Loucy (cell line): Measurements from ENCODE around the gene AGXT.

ENCODE experiments used
- H2AFZ ChIP-seq: fragments of 200-600 bp; sonication (generic); 2 replicates; pipeline ENCODE4 v1.6.0; 2016; ENCODE audit warnings: antibody characterized with exemption, mild to moderate bottlenecking, low read length, moderate library complexity
- H3F3A ChIP-seq: fragments of 200-600 bp; 2 replicates; pipeline ENCODE4 v1.6.0; 2016; ENCODE audit warnings: antibody characterized with exemption, low read depth, mild to moderate bottlenecking
- H3K27me3 ChIP-seq: fragments of 200-600 bp; sonication (generic); 2 replicates; pipeline ENCODE4 v1.6.1; 2014; ENCODE audit warnings: low read length, mild to moderate bottlenecking; ENCODE audit not compliant: insufficient read depth, poor library complexity, severe bottlenecking
- H3K36me3 ChIP-seq: fragments of 200-600 bp; sonication (generic); 2 replicates; pipeline ENCODE4 v1.6.1; 2016; ENCODE audit warnings: low read length; ENCODE audit not compliant: insufficient read depth
- H3K4me1 ChIP-seq: fragments of 200-600 bp; sonication (generic); 2 replicates; pipeline ENCODE4 v1.5.1; 2014; ENCODE audit warnings: low read length, mild to moderate bottlenecking; ENCODE audit not compliant: insufficient read depth, poor library complexity, severe bottlenecking
- H3K4me2 ChIP-seq: fragments of 200-600 bp; sonication (generic); 2 replicates; pipeline ENCODE4 v1.6.0; 2014; ENCODE audit warnings: antibody characterized with exemption, low read length, low read depth, mild to moderate bottlenecking; ENCODE audit not compliant: poor library complexity, severe bottlenecking
- H3K4me3 ChIP-seq: fragments of 200-600 bp; sonication (generic); 2 replicates; pipeline ENCODE4 v1.5.1; 2014; ENCODE audit warnings: low read length, mild to moderate bottlenecking, mixed read lengths; ENCODE audit not compliant: poor library complexity, severe bottlenecking
- H3K79me2 ChIP-seq: fragments of 200-600 bp; sonication (generic); 2 replicates; pipeline ENCODE4 v1.6.1; 2014; ENCODE audit warnings: low read length; ENCODE audit not compliant: insufficient read depth
- H3K9ac ChIP-seq: fragments of 200-600 bp; sonication (generic); 2 replicates; pipeline ENCODE4 v1.6.0; 2014; ENCODE audit warnings: mild to moderate bottlenecking, low read depth, low read length, moderate library complexity; ENCODE audit not compliant: poor library complexity, severe bottlenecking
- H3K9me2 ChIP-seq: fragments of 200-600 bp; sonication (generic); replicated peaks from 2 replicates; pipeline ENCODE4 v1.6.1; 2016; ENCODE audit warnings: low read depth, low read length, mixed read lengths
- H3K9me3 ChIP-seq: fragments of 200-600 bp; sonication (generic); 2 replicates; pipeline ENCODE4 v1.6.1; 2014; ENCODE audit warnings: mild to moderate bottlenecking, antibody characterized with exemption, low read length, low read depth; ENCODE audit not compliant: insufficient read depth
- H4K20me1 ChIP-seq: fragments of 200-600 bp; sonication (generic); 2 replicates; pipeline ENCODE4 v1.6.0; 2014; ENCODE audit warnings: antibody characterized with exemption, low read length, mild to moderate bottlenecking; ENCODE audit not compliant: insufficient read depth, poor library complexity, severe bottlenecking
- CTCF ChIP-seq: fragments of 200-600 bp; sonication (generic); conservative IDR thresholded peaks from 2 replicates; pipeline ENCODE4 v1.5.1; 2014; ENCODE audit warnings: mild to moderate bottlenecking, antibody characterized with exemption, low read length
- EZH2phosphoT487 ChIP-seq: fragments of 200-600 bp; IDR thresholded peaks from 2 replicates; pipeline ENCODE4 v1.6.1; 2018; ENCODE audit warnings: antibody characterized with exemption, mild to moderate bottlenecking, moderate library complexity, borderline replicate concordance

The AGXT gene

GRCh38 chr2:240852671-240853314, 15.8 kb upstream of the AGXT start:
- no peak for TF ChIP-seq CTCF
- TF ChIP-seq EZH2phosphoT487 = no peak
- Histone ChIP-seq H3K9me2 (no peaks in the 10 kb centered on the region), H3K27me3 (no peaks in the 10 kb centered on the region), H3K9ac (no peak overlapping the region), H2AFZ (no peak overlapping the region), H4K20me1 (no peaks in the 10 kb centered on the region), H3K4me2 (no peak overlapping the region), H3K79me2 (no peaks in the 10 kb centered on the region), H3K4me3 (no peak overlapping the region), H3K36me3 (no peaks in the 10 kb centered on the region), H3K9me3 (peaks cover 7% of the 10 kb centered on the region; the same call in 1 of the 2 replicates), H3K4me1 (no peaks in the 10 kb centered on the region), H3F3A (no peaks in the 10 kb centered on the region)

- peaks cover 11% of the 10 kb centered on the region; the same call in 1 of the 2 replicates for H3K9me3 ChIP-seq
- H3K9me2 ChIP-seq = no peaks in the 10 kb centered on the region
- H3F3A ChIP-seq = no peaks in the 10 kb centered on the region
- H3K4me2 ChIP-seq = no peak overlapping the region
- no peak overlapping the region for H2AFZ ChIP-seq
- no peaks in the 10 kb centered on the region for H3K36me3 ChIP-seq
- no peaks in the 10 kb centered on the region for H3K27me3 ChIP-seq
- H3K79me2 ChIP-seq = no peaks in the 10 kb centered on the region
- no peak overlapping the region for H3K9ac ChIP-seq
- H3K4me3 ChIP-seq = no peak overlapping the region
- no peak for TF ChIP-seq CTCF
- no peak for TF ChIP-seq EZH2phosphoT487
- H3K4me1 ChIP-seq = no peaks in the 10 kb centered on the region
- no peaks in the 10 kb centered on the region for H4K20me1 ChIP-seq
Measured at GRCh38 chr2:240855670-240856069, 13.0 kb upstream of the AGXT start.

- Histone ChIP-seq H3K4me3 (no peak overlapping the region), H2AFZ (no peak overlapping the region), H4K20me1 (no peaks in the 10 kb centered on the region), H3K4me2 (no peak overlapping the region), H3K4me1 (no peaks in the 10 kb centered on the region), H3K79me2 (no peaks in the 10 kb centered on the region), H3K9me2 (no peaks in the 10 kb centered on the region), H3K9ac (no peak overlapping the region), H3K36me3 (no peaks in the 10 kb centered on the region), H3K27me3 (no peaks in the 10 kb centered on the region), H3F3A (no peaks in the 10 kb centered on the region), H3K9me3 (peaks cover 11% of the 10 kb centered on the region; the same call in 1 of the 2 replicates)
- TF ChIP-seq CTCF = no peak; the same call in 1 of the 2 replicates
- TF ChIP-seq EZH2phosphoT487 = no peak
Measured at GRCh38 chr2:240856151-240856980, 12.3 kb upstream of the AGXT start.
